ENCODE data around the gene PROSER2.

Gene PROSER2

GRCh38 chr10:11866199-11866925 is 43.2 kb downstream of the PROSER2 start:
- no peak for ATAC-seq
- no peak for TF ChIP-seq CSDC2 (CRISPR knock-in tag; IDR thresholded peaks at IDR 0.05)
- no peak for TF ChIP-seq ZNF565 (CRISPR knock-in tag; conservative IDR thresholded peaks at IDR 0.05; ENCODE audit: low read depth)
- TF ChIP-seq ZFP3 (CRISPR knock-in tag; IDR thresholded peaks at IDR 0.05) = no peak
- no peak for TF ChIP-seq BACH2 (CRISPR knock-in tag; IDR thresholded peaks at IDR 0.05; ENCODE audit: borderline replicate concordance)
- TF ChIP-seq ZC3H10 (CRISPR knock-in tag; IDR thresholded peaks at IDR 0.05) = no peak
- no peak for TF ChIP-seq PPARA (CRISPR knock-in tag; IDR thresholded peaks at IDR 0.05; ENCODE audit: borderline replicate concordance)

- ATAC-seq = no peak
- TF ChIP-seq PATZ1 (CRISPR knock-in tag; IDR thresholded peaks at IDR 0.05; ENCODE audit: borderline replicate concordance) = no peak
- TF ChIP-seq CREB5 (CRISPR knock-in tag; IDR thresholded peaks at IDR 0.05; ENCODE audit: low read depth) = no peak
- no peak for TF ChIP-seq TOX (CRISPR knock-in tag; IDR thresholded peaks at IDR 0.05; ENCODE audit: borderline replicate concordance)
- no peak for TF ChIP-seq ZFP3 (CRISPR knock-in tag; IDR thresholded peaks at IDR 0.05)
- no peak for TF ChIP-seq ZFP30 (CRISPR knock-in tag; IDR thresholded peaks at IDR 0.05)
- no peak for TF ChIP-seq OSR1 (CRISPR knock-in tag; IDR thresholded peaks at IDR 0.05)
- no peak for TF ChIP-seq ARNTL (CRISPR knock-in tag; IDR thresholded peaks at IDR 0.05; ENCODE audit: borderline replicate concordance, low read depth)
- no peak for TF ChIP-seq SNAI2 (CRISPR knock-in tag; IDR thresholded peaks at IDR 0.05)
- TF ChIP-seq PPARA (CRISPR knock-in tag; IDR thresholded peaks at IDR 0.05; ENCODE audit: borderline replicate concordance) = no peak
- TF ChIP-seq ESRRG (CRISPR knock-in tag; IDR thresholded peaks at IDR 0.05) = no peak
- TF ChIP-seq CSDC2 (CRISPR knock-in tag; IDR thresholded peaks at IDR 0.05) = no peak
- TF ChIP-seq POU6F1 (CRISPR knock-in tag; IDR thresholded peaks at IDR 0.05; ENCODE audit: borderline replicate concordance, low read depth) = no peak
- no peak for TF ChIP-seq ZNF70 (CRISPR knock-in tag; IDR thresholded peaks at IDR 0.05)
- no peak for TF ChIP-seq GLIS3 (CRISPR knock-in tag; IDR thresholded peaks at IDR 0.05)
- no peak for TF ChIP-seq ZNF565 (CRISPR knock-in tag; conservative IDR thresholded peaks at IDR 0.05; ENCODE audit: low read depth)
- TF ChIP-seq ZC3H10 (CRISPR knock-in tag; IDR thresholded peaks at IDR 0.05) = no peak
- no peak for TF ChIP-seq RARB (CRISPR knock-in tag; IDR thresholded peaks at IDR 0.05)
- TF ChIP-seq ZNF8 (CRISPR knock-in tag; IDR thresholded peaks at IDR 0.05) = no peak
- no peak for TF ChIP-seq ISL1 (CRISPR knock-in tag; IDR thresholded peaks at IDR 0.05)
Measured at GRCh38 chr10:11869219-11869618, 46.1 kb downstream of the PROSER2 start.

GRCh38 chr10:11869743-11870460 is 46.7 kb downstream of the PROSER2 start:
- peak; percentile 70 for ATAC-seq
- no peak for TF ChIP-seq CSRNP3 (CRISPR knock-in tag; IDR thresholded peaks at IDR 0.05)
- TF ChIP-seq PPARA (CRISPR knock-in tag; IDR thresholded peaks at IDR 0.05; ENCODE audit: borderline replicate concordance) = no peak
- no peak for TF ChIP-seq ZC3H10 (CRISPR knock-in tag; IDR thresholded peaks at IDR 0.05)
- no peak for TF ChIP-seq ESRRG (CRISPR knock-in tag; IDR thresholded peaks at IDR 0.05)
- TF ChIP-seq ZFP3 (CRISPR knock-in tag; IDR thresholded peaks at IDR 0.05) = no peak
- TF ChIP-seq CREB5 (CRISPR knock-in tag; IDR thresholded peaks at IDR 0.05; ENCODE audit: low read depth) = no peak
- TF ChIP-seq ZFP30 (CRISPR knock-in tag; IDR thresholded peaks at IDR 0.05) = no peak
- TF ChIP-seq BACH2 (CRISPR knock-in tag; IDR thresholded peaks at IDR 0.05; ENCODE audit: borderline replicate concordance) = no peak
- TF ChIP-seq ZNF8 (CRISPR knock-in tag; IDR thresholded peaks at IDR 0.05) = no peak
- TF ChIP-seq OSR1 (CRISPR knock-in tag; IDR thresholded peaks at IDR 0.05) = no peak
- no peak for TF ChIP-seq SNAI2 (CRISPR knock-in tag; IDR thresholded peaks at IDR 0.05)
- TF ChIP-seq PATZ1 (CRISPR knock-in tag; IDR thresholded peaks at IDR 0.05; ENCODE audit: borderline replicate concordance) = no peak
- TF ChIP-seq ARNTL (CRISPR knock-in tag; IDR thresholded peaks at IDR 0.05; ENCODE audit: borderline replicate concordance, low read depth) = no peak
- no peak for TF ChIP-seq ISL1 (CRISPR knock-in tag; IDR thresholded peaks at IDR 0.05)
- TF ChIP-seq RARB (CRISPR knock-in tag; IDR thresholded peaks at IDR 0.05) = no peak
- no peak for TF ChIP-seq POU6F1 (CRISPR knock-in tag; IDR thresholded peaks at IDR 0.05; ENCODE audit: borderline replicate concordance, low read depth)
- no peak for TF ChIP-seq ZNF70 (CRISPR knock-in tag; IDR thresholded peaks at IDR 0.05)
